GM12864 (cell line): ENCODE data around the gene PEAK1.
A peak's percentile ranks its signal among the peaks of the same experiment; 100 is the strongest.

Experiments used
- DNase-seq: peaks from one replicate; pipeline ENCODE4 v3.0.0-alpha.2; 2011; ENCODE audit warnings: low read depth
- H3K4me3 ChIP-seq: 2 replicates; pipeline ENCODE4 v1.5.1; 2011; ENCODE audit warnings: mild to moderate bottlenecking, low read depth, low read length, control low read depth
- TF ChIP-seq, protein P1 (sequence below): IDR thresholded peaks from 2 replicates; pipeline ENCODE4 v1.5.1; 2011; ENCODE audit warnings: low read depth, mild to moderate bottlenecking, moderate library complexity, low read length, control low read depth, inconsistent platforms; ENCODE audit errors: missing control alignments

Gene PEAK1

GRCh38 chr15:77094397-77095030 lies 325.4 kb downstream of the PEAK1 start:
- TF ChIP-seq, protein P1, sequence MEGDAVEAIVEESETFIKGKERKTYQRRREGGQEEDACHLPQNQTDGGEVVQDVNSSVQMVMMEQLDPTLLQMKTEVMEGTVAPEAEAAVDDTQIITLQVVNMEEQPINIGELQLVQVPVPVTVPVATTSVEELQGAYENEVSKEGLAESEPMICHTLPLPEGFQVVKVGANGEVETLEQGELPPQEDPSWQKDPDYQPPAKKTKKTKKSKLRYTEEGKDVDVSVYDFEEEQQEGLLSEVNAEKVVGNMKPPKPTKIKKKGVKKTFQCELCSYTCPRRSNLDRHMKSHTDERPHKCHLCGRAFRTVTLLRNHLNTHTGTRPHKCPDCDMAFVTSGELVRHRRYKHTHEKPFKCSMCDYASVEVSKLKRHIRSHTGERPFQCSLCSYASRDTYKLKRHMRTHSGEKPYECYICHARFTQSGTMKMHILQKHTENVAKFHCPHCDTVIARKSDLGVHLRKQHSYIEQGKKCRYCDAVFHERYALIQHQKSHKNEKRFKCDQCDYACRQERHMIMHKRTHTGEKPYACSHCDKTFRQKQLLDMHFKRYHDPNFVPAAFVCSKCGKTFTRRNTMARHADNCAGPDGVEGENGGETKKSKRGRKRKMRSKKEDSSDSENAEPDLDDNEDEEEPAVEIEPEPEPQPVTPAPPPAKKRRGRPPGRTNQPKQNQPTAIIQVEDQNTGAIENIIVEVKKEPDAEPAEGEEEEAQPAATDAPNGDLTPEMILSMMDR, result peak; percentile 43
- no peak for DNase-seq
- H3K4me3 ChIP-seq, result no peak overlapping the region

- TF ChIP-seq, protein P1, result no peak
- no peak for DNase-seq
- H3K4me3 ChIP-seq, result no peak overlapping the region
These were observed 326.5 kb downstream of the PEAK1 start for GRCh38 chr15:77093436-77093835.

GRCh38 chr15:77091097-77091496 lies 328.8 kb downstream of the PEAK1 start:
- DNase-seq, result no peak
- H3K4me3 ChIP-seq, result no peak overlapping the region
- TF ChIP-seq, protein P1, result no peak

- TF ChIP-seq, protein P1, result no peak
These were observed 332.7 kb downstream of the PEAK1 start for GRCh38 chr15:77087213-77087612.

GRCh38 chr15:77085297-77085696 lies 334.6 kb downstream of the PEAK1 start:
- no peak overlapping the region for H3K4me3 ChIP-seq
- TF ChIP-seq, protein P1, result no peak
- DNase-seq, result no peak

More at GRCh38 chr15:77087213-77087612, 332.7 kb downstream of the PEAK1 start:
- no peak overlapping the region for H3K4me3 ChIP-seq
- DNase-seq, result no peak

DNA sequence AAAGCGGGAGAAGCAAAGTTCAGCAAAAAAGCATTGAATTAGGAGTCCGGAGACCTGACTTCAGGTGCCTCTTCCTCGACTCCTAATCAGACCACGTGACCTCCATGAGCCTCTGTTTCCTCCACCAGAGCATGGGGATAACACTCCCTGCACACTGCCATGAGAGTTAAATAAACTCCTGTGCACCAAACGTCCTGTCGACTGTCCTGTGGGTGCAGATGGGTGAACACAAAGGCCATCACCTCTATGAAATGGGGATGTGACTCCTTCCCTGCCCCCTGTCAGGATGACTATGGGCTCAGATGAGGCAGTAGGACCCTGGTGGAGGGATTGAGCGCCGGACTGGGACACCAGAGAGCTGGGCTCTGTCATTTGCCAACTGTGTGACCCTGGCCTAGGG lies 335.5 kb downstream of the PEAK1 start:
- no peak for DNase-seq
- TF ChIP-seq, protein P1, result no peak
- H3K4me3 ChIP-seq, result no peak overlapping the region
